Activated naive CD4-positive, alpha-beta T cell treated with anti-CD3 and anti-CD28 coated beads, Interleukin-2, amount 50 U/mL, for 24 hours (primary cell): ENCODE measurements around the gene C5orf47.

Source experiments
- H3K27ac Mint-ChIP-seq: one replicate; pipeline ENCODE4 v1.8.0; 2021; ENCODE audit warnings: mild to moderate bottlenecking, mixed read lengths
- H3K27me3 Mint-ChIP-seq: one replicate; pipeline ENCODE4 v1.8.0; 2021; ENCODE audit warnings: mixed read lengths
- H3K36me3 Mint-ChIP-seq: one replicate; pipeline ENCODE4 v1.8.0; 2021; ENCODE audit warnings: mixed read lengths
- H3K4me1 Mint-ChIP-seq: one replicate; pipeline ENCODE4 v1.8.0; 2021; ENCODE audit warnings: mixed read lengths
- H3K4me3 Mint-ChIP-seq: one replicate; pipeline ENCODE4 v1.8.0; 2021; ENCODE audit warnings: mild to moderate bottlenecking, mixed read lengths
- H3K9me3 Mint-ChIP-seq: one replicate; pipeline ENCODE4 v1.8.0; 2021; ENCODE audit warnings: mixed read lengths

C5orf47 gene

GRCh38 chr5:173963867-173964441, 25.0 kb upstream of the C5orf47 start:
- Mint-ChIP-seq H3K36me3 (no peaks in the 10 kb centered on the region), H3K4me1 (peaks cover 27% of the 10 kb centered on the region), H3K4me3 (peak overlapping the region; percentile 30), H3K9me3 (no peaks in the 10 kb centered on the region), H3K27me3 (no peaks in the 10 kb centered on the region), H3K27ac (no peak overlapping the region)

GRCh38 chr5:173964506-173964905, 24.5 kb upstream of the C5orf47 start:
- Mint-ChIP-seq H3K4me3 (no peak overlapping the region), H3K27ac (no peak overlapping the region)

GRCh38 chr5:173967241-173967640, 21.7 kb upstream of the C5orf47 start:
- H3K4me1 Mint-ChIP-seq: peaks cover 27% of the 10 kb centered on the region
- no peak overlapping the region for H3K27ac Mint-ChIP-seq
- no peak overlapping the region for H3K4me3 Mint-ChIP-seq
- no peaks in the 10 kb centered on the region for H3K36me3 Mint-ChIP-seq
- H3K9me3 Mint-ChIP-seq: no peaks in the 10 kb centered on the region
- H3K27me3 Mint-ChIP-seq: no peaks in the 10 kb centered on the region

More at GRCh38 chr5:173964506-173964905, 24.5 kb upstream of the C5orf47 start:
- Mint-ChIP-seq H3K9me3 (no peaks in the 10 kb centered on the region), H3K27me3 (no peaks in the 10 kb centered on the region), H3K4me1 (peaks cover 27% of the 10 kb centered on the region), H3K36me3 (no peaks in the 10 kb centered on the region)

GRCh38 chr5:173968154-173968797, 20.7 kb upstream of the C5orf47 start:
- H3K36me3 Mint-ChIP-seq: no peaks in the 10 kb centered on the region
- peaks cover 17% of the 10 kb centered on the region for H3K4me1 Mint-ChIP-seq
- H3K4me3 Mint-ChIP-seq: no peak overlapping the region

GRCh38 chr5:173969167-173970049, 19.6 kb upstream of the C5orf47 start:
- Mint-ChIP-seq H3K27ac (no peak overlapping the region), H3K27me3 (no peaks in the 10 kb centered on the region), H3K4me3 (no peak overlapping the region), H3K9me3 (no peaks in the 10 kb centered on the region), H3K36me3 (no peaks in the 10 kb centered on the region), H3K4me1 (peaks cover 8% of the 10 kb centered on the region)

More at GRCh38 chr5:173968154-173968797, 20.7 kb upstream of the C5orf47 start:
- Mint-ChIP-seq H3K27ac (no peak overlapping the region), H3K9me3 (no peaks in the 10 kb centered on the region), H3K27me3 (no peaks in the 10 kb centered on the region)

- Mint-ChIP-seq H3K9me3 (no peaks in the 10 kb centered on the region), H3K4me3 (no peak overlapping the region), H3K36me3 (no peaks in the 10 kb centered on the region)
These were observed 17.9 kb upstream of the C5orf47 start for GRCh38 chr5:173970878-173971650.

GRCh38 chr5:173971681-173972345, 17.2 kb upstream of the C5orf47 start:
- no peaks in the 10 kb centered on the region for H3K27me3 Mint-ChIP-seq
- peak overlapping the region; percentile 15 for H3K4me3 Mint-ChIP-seq
- H3K36me3 Mint-ChIP-seq: no peaks in the 10 kb centered on the region
- no peaks in the 10 kb centered on the region for H3K4me1 Mint-ChIP-seq
- H3K9me3 Mint-ChIP-seq: no peaks in the 10 kb centered on the region
- H3K27ac Mint-ChIP-seq: no peak overlapping the region

More at GRCh38 chr5:173970878-173971650, 17.9 kb upstream of the C5orf47 start:
- no peaks in the 10 kb centered on the region for H3K4me1 Mint-ChIP-seq
- H3K27me3 Mint-ChIP-seq: no peaks in the 10 kb centered on the region
- H3K27ac Mint-ChIP-seq: no peak overlapping the region

- Mint-ChIP-seq H3K4me3 (peak overlapping the region; percentile 87), H3K27me3 (no peaks in the 10 kb centered on the region), H3K36me3 (no peaks in the 10 kb centered on the region), H3K4me1 (no peaks in the 10 kb centered on the region), H3K9me3 (no peaks in the 10 kb centered on the region), H3K27ac (no peak overlapping the region)
These were observed 16.4 kb upstream of the C5orf47 start for GRCh38 chr5:173972607-173972924.

- no peak overlapping the region for H3K27ac Mint-ChIP-seq
- no peaks in the 10 kb centered on the region for H3K36me3 Mint-ChIP-seq
- H3K9me3 Mint-ChIP-seq: no peaks in the 10 kb centered on the region
- H3K4me1 Mint-ChIP-seq: no peaks in the 10 kb centered on the region
- no peaks in the 10 kb centered on the region for H3K27me3 Mint-ChIP-seq
- H3K4me3 Mint-ChIP-seq: peak overlapping the region; percentile 87
These were observed 15.9 kb upstream of the C5orf47 start for GRCh38 chr5:173972925-173973615.

- no peaks in the 10 kb centered on the region for H3K27me3 Mint-ChIP-seq
- H3K4me1 Mint-ChIP-seq: no peaks in the 10 kb centered on the region
- H3K27ac Mint-ChIP-seq: no peak overlapping the region
- H3K9me3 Mint-ChIP-seq: no peaks in the 10 kb centered on the region
- H3K4me3 Mint-ChIP-seq: peak overlapping the region; percentile 87
- H3K36me3 Mint-ChIP-seq: no peaks in the 10 kb centered on the region
These were observed 15.4 kb upstream of the C5orf47 start for GRCh38 chr5:173973616-173973969.

GRCh38 chr5:173974688-173975239, 14.2 kb upstream of the C5orf47 start:
- H3K9me3 Mint-ChIP-seq: no peaks in the 10 kb centered on the region
- H3K4me1 Mint-ChIP-seq: no peaks in the 10 kb centered on the region
- no peak overlapping the region for H3K4me3 Mint-ChIP-seq
- no peaks in the 10 kb centered on the region for H3K36me3 Mint-ChIP-seq
- H3K27me3 Mint-ChIP-seq: peaks cover 6% of the 10 kb centered on the region
- no peak overlapping the region for H3K27ac Mint-ChIP-seq

- H3K4me3 Mint-ChIP-seq: no peak overlapping the region
- no peak overlapping the region for H3K27ac Mint-ChIP-seq
- peaks cover 4% of the 10 kb centered on the region for H3K36me3 Mint-ChIP-seq
- H3K4me1 Mint-ChIP-seq: no peaks in the 10 kb centered on the region
- peaks cover 26% of the 10 kb centered on the region for H3K27me3 Mint-ChIP-seq
- peaks cover 5% of the 10 kb centered on the region for H3K9me3 Mint-ChIP-seq
These were observed 7.7 kb upstream of the C5orf47 start for GRCh38 chr5:173981185-173981761.

- peaks cover 5% of the 10 kb centered on the region for H3K9me3 Mint-ChIP-seq
- no peak overlapping the region for H3K4me3 Mint-ChIP-seq
- H3K4me1 Mint-ChIP-seq: no peaks in the 10 kb centered on the region
- H3K27ac Mint-ChIP-seq: no peak overlapping the region
- H3K27me3 Mint-ChIP-seq: peaks cover 24% of the 10 kb centered on the region
- H3K36me3 Mint-ChIP-seq: peaks cover 4% of the 10 kb centered on the region
These were observed 4.8 kb upstream of the C5orf47 start for GRCh38 chr5:173984218-173984617.

GRCh38 chr5:173989432-173990082, 587 bp downstream of the C5orf47 start:
- Mint-ChIP-seq H3K4me1 (no peaks in the 10 kb centered on the region), H3K27me3 (peaks cover 2% of the 10 kb centered on the region), H3K36me3 (no peaks in the 10 kb centered on the region), H3K27ac (no peak overlapping the region), H3K9me3 (no peaks in the 10 kb centered on the region), H3K4me3 (no peak overlapping the region)
